ENCODE data around the gene UNC5CL. TPM values are rescaled to one million over a fixed set of nuclear protein-coding genes. Genes with fewer than 3 reads are reported as not detected.

Gene UNC5CL
- total and polyA plus RNA-seq, 2 experiments from 2014 or later, result 3.3 to 13.9 TPM

GRCh38 chr6:41079080-41079479, 40.1 kb upstream of the UNC5CL start:
- TF ChIP-seq CTCF (IDR thresholded peaks at IDR 0.05; ENCODE audit: low read depth, low read length), result no peak
- Histone ChIP-seq H3K27ac (no peak overlapping the region), H3K36me3 (peaks cover 31% of the 10 kb centered on the region), H3K9me3 (ENCODE audit: low read depth) (no peaks in the 10 kb centered on the region), H3K27me3 (no peaks in the 10 kb centered on the region), H3K4me1 (ENCODE audit: low read depth) (peaks cover 24% of the 10 kb centered on the region), H3K4me3 (no peak overlapping the region)
- no peak for DNase-seq (ENCODE audit: low read depth in 1 of 2, low spot score in 1 of 2)

- Histone ChIP-seq H3K36me3 (peaks cover 23% of the 10 kb centered on the region), H3K4me3 (no peak overlapping the region), H3K27me3 (no peaks in the 10 kb centered on the region), H3K27ac (no peak overlapping the region), H3K9me3 (ENCODE audit: low read depth) (no peaks in the 10 kb centered on the region), H3K4me1 (ENCODE audit: low read depth) (peaks cover 24% of the 10 kb centered on the region)
- DNase-seq (ENCODE audit: low read depth in 1 of 2, low spot score in 1 of 2), result no peak
- TF ChIP-seq CTCF (IDR thresholded peaks at IDR 0.05; ENCODE audit: low read depth, low read length), result no peak
These were observed 39.1 kb upstream of the UNC5CL start for GRCh38 chr6:41078101-41078500.

GRCh38 chr6:41077536-41077935, 38.5 kb upstream of the UNC5CL start:
- Histone ChIP-seq H3K9me3 (ENCODE audit: low read depth) (no peaks in the 10 kb centered on the region), H3K27me3 (no peaks in the 10 kb centered on the region), H3K4me1 (ENCODE audit: low read depth) (peaks cover 24% of the 10 kb centered on the region), H3K27ac (no peak overlapping the region), H3K4me3 (no peak overlapping the region), H3K36me3 (peaks cover 23% of the 10 kb centered on the region)
- TF ChIP-seq CTCF (IDR thresholded peaks at IDR 0.05; ENCODE audit: low read depth, low read length), result no peak
- DNase-seq (ENCODE audit: low read depth in 1 of 2, low spot score in 1 of 2), result no peak

GRCh38 chr6:41075651-41076626, 36.9 kb upstream of the UNC5CL start:
- H3K27me3 ChIP-seq, result no peaks in the 10 kb centered on the region
- DNase-seq (ENCODE audit: low read depth in 1 of 2, low spot score in 1 of 2), result no peak
- peaks cover 28% of the 10 kb centered on the region for H3K4me1 ChIP-seq (ENCODE audit: low read depth)
- H3K4me3 ChIP-seq, result no peak overlapping the region
- peak overlapping the region; percentile 99 for H3K27ac ChIP-seq
- no peak for TF ChIP-seq CTCF (IDR thresholded peaks at IDR 0.05; ENCODE audit: low read depth, low read length)
- H3K9me3 ChIP-seq (ENCODE audit: low read depth), result no peaks in the 10 kb centered on the region
- H3K36me3 ChIP-seq, result peaks cover 21% of the 10 kb centered on the region

- DNase-seq (ENCODE audit: low read depth in 1 of 2, low spot score in 1 of 2), result peak in 1 of 2 donors; percentile 19
- H3K36me3 ChIP-seq, result peaks cover 10% of the 10 kb centered on the region
- H3K9me3 ChIP-seq (ENCODE audit: low read depth), result no peaks in the 10 kb centered on the region
- no peak for TF ChIP-seq CTCF (IDR thresholded peaks at IDR 0.05; ENCODE audit: low read depth, low read length)
- peaks cover 29% of the 10 kb centered on the region for H3K4me1 ChIP-seq (ENCODE audit: low read depth)
- peak overlapping the region; percentile 83 for H3K4me3 ChIP-seq
- no peaks in the 10 kb centered on the region for H3K27me3 ChIP-seq
- peak overlapping the region; percentile 99 for H3K27ac ChIP-seq
These were observed 35.8 kb upstream of the UNC5CL start for GRCh38 chr6:41074692-41075436.
